ENCODE measurements around the gene ZDHHC14.
"Not testable (repeated sequence)": the region's sequence is repeated elsewhere in the genome, so short reads cannot be mapped to it uniquely, and the experiment has no call there.

The ZDHHC14 gene

GRCh38 chr6:157556671-157557430 lies 175.9 kb downstream of the ZDHHC14 start:
- DNase-seq, result no peak

- DNase-seq, result no peak
Observed at GRCh38 chr6:157557559-157557958, 176.6 kb downstream of the ZDHHC14 start.

GRCh38 chr6:157558049-157558448 lies 177.1 kb downstream of the ZDHHC14 start:
- no peak for DNase-seq

GRCh38 chr6:157558487-157559200 lies 177.7 kb downstream of the ZDHHC14 start:
- no peak for DNase-seq

GRCh38 chr6:157559201-157559756 lies 178.3 kb downstream of the ZDHHC14 start:
- no peak for DNase-seq

GRCh38 chr6:157560063-157560462 lies 179.1 kb downstream of the ZDHHC14 start:
- not testable (repeated sequence) for DNase-seq

GRCh38 chr6:157560691-157561413 lies 179.9 kb downstream of the ZDHHC14 start:
- peak; percentile 75 for DNase-seq

- peak; percentile 83 for DNase-seq
Observed at GRCh38 chr6:157561414-157561790, 180.4 kb downstream of the ZDHHC14 start.

GRCh38 chr6:157561929-157562810 lies 181.2 kb downstream of the ZDHHC14 start:
- DNase-seq, result no peak

GRCh38 chr6:157562997-157563396 lies 182.0 kb downstream of the ZDHHC14 start:
- DNase-seq, result no peak

GRCh38 chr6:157563611-157564284 lies 182.8 kb downstream of the ZDHHC14 start:
- DNase-seq, result no peak

- DNase-seq, result no peak
Observed at GRCh38 chr6:157568702-157569101, 187.7 kb downstream of the ZDHHC14 start.

- no peak for DNase-seq
Observed at GRCh38 chr6:157569543-157569942, 188.6 kb downstream of the ZDHHC14 start.

- no peak for DNase-seq
Observed at GRCh38 chr6:157570104-157570503, 189.1 kb downstream of the ZDHHC14 start.

- no peak for DNase-seq
Observed at GRCh38 chr6:157570752-157571151, 189.8 kb downstream of the ZDHHC14 start.

GRCh38 chr6:157571269-157571668 lies 190.3 kb downstream of the ZDHHC14 start:
- DNase-seq, result no peak

- DNase-seq, result no peak
Observed at GRCh38 chr6:157571950-157572349, 191.0 kb downstream of the ZDHHC14 start.

GRCh38 chr6:157574851-157575424 lies 193.9 kb downstream of the ZDHHC14 start:
- no peak for DNase-seq

- no peak for DNase-seq
Observed at GRCh38 chr6:157575436-157576145, 194.6 kb downstream of the ZDHHC14 start.

- DNase-seq, result not testable (repeated sequence)
Observed at GRCh38 chr6:157576991-157577390, 196.0 kb downstream of the ZDHHC14 start.

- not testable (repeated sequence) for DNase-seq
Observed at GRCh38 chr6:157578527-157578926, 197.5 kb downstream of the ZDHHC14 start.

All from NCI-H2107 (cell line).